GM21390 (cell line): ENCODE measurements around the gene FOXJ1.
A peak's percentile ranks its signal among the peaks of the same experiment; 100 is the strongest.
"Not testable (repeated sequence)": the region's sequence is repeated elsewhere in the genome, so short reads cannot be mapped to it uniquely, and the experiment has no call there.

Experiments used
- ATAC-seq: cut with Tn5 transposase; IDR thresholded peaks from one replicate; pipeline ENCODE4 v1.9.1; 2021; ENCODE audit not compliant: unreplicated experiment

Gene FOXJ1

GRCh38 chr17:76141212-76142038 is at the start of gene FOXJ1:
TSS of gene FOXJ1 (minus strand) at chr17:76141245. CDS start at chr17:76140395, 850 bp downstream.
- ATAC-seq: peak; percentile 50

GRCh38 chr17:76189741-76190140 is 48.7 kb upstream of the FOXJ1 start:
- ATAC-seq: no peak

GRCh38 chr17:76189247-76189646 is 48.2 kb upstream of the FOXJ1 start:
- no peak for ATAC-seq

GRCh38 chr17:76188213-76189016 is 47.4 kb upstream of the FOXJ1 start:
- no peak for ATAC-seq

GRCh38 chr17:76186774-76187173 is 45.7 kb upstream of the FOXJ1 start:
- ATAC-seq: not testable (repeated sequence)

- no peak for ATAC-seq
These were observed 43.2 kb upstream of the FOXJ1 start for GRCh38 chr17:76184290-76184689.

- no peak for ATAC-seq
These were observed 41.1 kb upstream of the FOXJ1 start for GRCh38 chr17:76182016-76182764.

GRCh38 chr17:76179496-76180467 is 38.7 kb upstream of the FOXJ1 start:
- ATAC-seq: no peak

GRCh38 chr17:76178124-76178523 is 37.1 kb upstream of the FOXJ1 start:
- no peak for ATAC-seq

- ATAC-seq: no peak
These were observed 35.9 kb upstream of the FOXJ1 start for GRCh38 chr17:76176701-76177574.

GRCh38 chr17:76174037-76174436 is 33.0 kb upstream of the FOXJ1 start:
- no peak for ATAC-seq

- no peak for ATAC-seq
These were observed 32.4 kb upstream of the FOXJ1 start for GRCh38 chr17:76173474-76173873.

- no peak for ATAC-seq
These were observed 30.7 kb upstream of the FOXJ1 start for GRCh38 chr17:76171706-76172105.

GRCh38 chr17:76170114-76170513 is 29.1 kb upstream of the FOXJ1 start:
- ATAC-seq: no peak

- ATAC-seq: no peak
These were observed 25.9 kb upstream of the FOXJ1 start for GRCh38 chr17:76166906-76167305.

GRCh38 chr17:76166168-76166567 is 25.1 kb upstream of the FOXJ1 start:
- no peak for ATAC-seq

GRCh38 chr17:76164331-76164730 is 23.3 kb upstream of the FOXJ1 start:
- ATAC-seq: no peak

- no peak for ATAC-seq
These were observed 22.9 kb upstream of the FOXJ1 start for GRCh38 chr17:76163919-76164318.

- no peak for ATAC-seq
These were observed 20.7 kb upstream of the FOXJ1 start for GRCh38 chr17:76161619-76162266.
